ENCODE measurements around the gene PARP6.

PARP6 gene

DNA sequence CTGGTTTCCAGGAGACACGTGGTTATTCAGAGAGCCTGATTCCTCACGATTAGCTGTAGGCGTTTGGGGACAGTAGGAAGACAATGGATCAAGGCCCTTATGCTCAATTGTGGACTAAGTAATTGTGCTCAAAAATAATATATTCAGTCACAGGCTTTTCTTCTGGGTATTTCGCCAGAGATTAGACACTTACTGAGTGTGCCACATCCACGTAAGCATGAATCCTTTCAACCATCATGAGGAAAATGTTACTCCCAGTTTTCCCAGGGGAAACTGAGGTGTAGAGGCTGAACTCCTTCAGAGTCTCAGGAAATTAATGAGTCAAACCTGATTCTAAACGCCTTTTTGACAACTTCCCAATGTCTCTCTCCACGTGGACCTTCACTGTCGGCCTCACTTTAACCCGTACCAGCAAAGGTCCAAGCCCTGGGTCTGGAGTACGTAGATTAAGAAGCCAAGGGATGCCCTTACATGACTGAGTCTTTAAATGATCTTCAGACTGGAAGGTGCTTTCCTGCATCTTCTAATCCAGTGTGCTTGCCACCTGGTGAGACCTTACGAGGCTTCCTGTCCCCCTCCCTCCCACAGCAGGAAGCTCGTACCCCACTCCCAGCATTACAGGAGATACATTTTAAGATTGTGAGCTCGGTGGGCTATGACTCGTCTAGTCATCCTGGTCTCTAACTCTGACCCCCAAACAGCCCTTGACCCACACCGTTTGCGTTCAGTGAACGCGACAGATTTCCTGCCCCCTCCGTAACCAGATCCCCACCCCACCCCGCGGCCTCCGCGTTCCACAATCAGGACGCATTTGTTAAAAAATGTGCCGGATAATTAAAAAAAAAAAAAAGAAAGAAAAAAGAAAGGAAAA, 43.0 kb downstream of the PARP6 start:
- Histone ChIP-seq H3K14ac (ENCODE audit: low read length in 2 of 2) (peak overlapping the region in 1 of 2 experiments; percentile 96), H2BK15ac (ENCODE audit: low read depth, poor library complexity, severe bottlenecking) (no peak overlapping the region), H3K4ac (ENCODE audit: low read depth in 1 of 2, low read length in 2 of 2) (peak overlapping the region in 1 of 2 experiments; percentile 97), H3K4me3 (ENCODE audit: insufficient read depth in 1 of 2, low read depth in 1 of 2, low read length in 2 of 2) (peak overlapping the region; percentile 91 to 98), H4K91ac (ENCODE audit: low read length) (no peak overlapping the region), H2BK12ac (ENCODE audit: low read length in 2 of 2) (peak overlapping the region in 1 of 2 experiments; percentile 57), H3K9ac (ENCODE audit: low read length) (peak overlapping the region; percentile 99), H3K4me2 (ENCODE audit: low read length, poor library complexity, severe bottlenecking) (peak overlapping the region; percentile 80), H2AK5ac (ENCODE audit: low read length, severe bottlenecking) (peak overlapping the region; percentile 5), H3K9me3 (ENCODE audit: control insufficient read depth, low read length) (no peaks in the 10 kb centered on the region), H2BK5ac (ENCODE audit: low read depth, low read length, poor library complexity, severe bottlenecking) (peak overlapping the region; percentile 95), H3K27me3 (ENCODE audit: control insufficient read depth in 1 of 2, insufficient read depth in 1 of 2, low read length in 2 of 2) (no peaks in the 10 kb centered on the region), H3K79me1 (replicated peaks; ENCODE audit: low read length, poor library complexity, severe bottlenecking) (peaks cover 7% of the 10 kb centered on the region), H2BK120ac (ENCODE audit: low read depth, low read length) (peak overlapping the region; percentile 98), H3K36me3 (ENCODE audit: control insufficient read depth in 1 of 2, insufficient read depth in 2 of 2, low read depth in 1 of 2, low read length in 2 of 2) (peaks cover 4 to 13% of the 10 kb centered on the region in 2 experiments), H4K8ac (ENCODE audit: low read length) (no peak overlapping the region), H3K23ac (ENCODE audit: low read length in 2 of 2) (peak overlapping the region in 1 of 2 experiments; percentile 99), H3K27ac (ENCODE audit: low read length, poor library complexity, severe bottlenecking) (peak overlapping the region; percentile 98), H3K18ac (ENCODE audit: low read depth in 1 of 2, low read length in 2 of 2) (peak overlapping the region; percentile 93 to 94), H2AFZ (ENCODE audit: low read depth, low read length) (no peak overlapping the region), H3K4me1 (ENCODE audit: control insufficient read depth, insufficient read depth, low read depth, low read length) (peaks cover 15% of the 10 kb centered on the region)
- peak; percentile 70 for DNase-seq
- 6% methylated on average over 18 of the region's 25 CpGs for WGBS

DNA sequence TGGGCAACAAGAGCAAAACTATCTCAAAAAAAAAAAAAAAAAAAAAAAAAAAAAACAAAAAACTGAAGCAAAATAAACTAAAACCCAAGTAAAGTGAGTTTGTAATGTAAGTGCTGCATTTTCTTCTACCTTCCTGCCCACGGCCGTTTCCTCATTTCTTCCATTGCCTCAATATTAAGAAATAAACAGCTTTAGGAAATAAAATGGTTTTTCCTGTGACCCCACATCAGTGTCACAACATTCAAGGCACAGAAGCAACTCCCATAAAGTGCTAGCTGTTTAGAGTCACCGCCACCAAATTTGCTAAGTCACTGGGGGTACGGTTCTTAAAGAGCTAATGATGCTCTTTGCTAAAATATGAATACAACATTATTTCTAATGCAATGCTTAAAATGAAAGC, 44.6 kb downstream of the PARP6 start:
- Histone ChIP-seq H2BK120ac (ENCODE audit: low read depth, low read length) (no peak overlapping the region), H3K36me3 (ENCODE audit: control insufficient read depth in 1 of 2, insufficient read depth in 2 of 2, low read depth in 1 of 2, low read length in 2 of 2) (peaks cover 13 to 27% of the 10 kb centered on the region in 2 experiments), H3K9me3 (ENCODE audit: control insufficient read depth, low read length) (no peaks in the 10 kb centered on the region), H3K27ac (ENCODE audit: low read length, poor library complexity, severe bottlenecking) (peak overlapping the region; percentile 98), H4K91ac (ENCODE audit: low read length) (no peak overlapping the region), H3K27me3 (ENCODE audit: control insufficient read depth in 1 of 2, insufficient read depth in 1 of 2, low read length in 2 of 2) (no peaks in the 10 kb centered on the region), H3K4me2 (ENCODE audit: low read length, poor library complexity, severe bottlenecking) (peak overlapping the region; percentile 80), H2AK5ac (ENCODE audit: low read length, severe bottlenecking) (no peak overlapping the region), H3K79me1 (replicated peaks; ENCODE audit: low read length, poor library complexity, severe bottlenecking) (no peaks in the 10 kb centered on the region), H2AFZ (ENCODE audit: low read depth, low read length) (no peak overlapping the region), H2BK15ac (ENCODE audit: low read depth, poor library complexity, severe bottlenecking) (no peak overlapping the region), H3K14ac (ENCODE audit: low read length in 2 of 2) (no peak overlapping the region), H2BK5ac (ENCODE audit: low read depth, low read length, poor library complexity, severe bottlenecking) (peak overlapping the region; percentile 8), H2BK12ac (ENCODE audit: low read length in 2 of 2) (peak overlapping the region in 1 of 2 experiments; percentile 22), H3K23ac (ENCODE audit: low read length in 2 of 2) (no peak overlapping the region), H3K4ac (ENCODE audit: low read depth in 1 of 2, low read length in 2 of 2) (no peak overlapping the region), H4K8ac (ENCODE audit: low read length) (no peak overlapping the region), H3K4me3 (ENCODE audit: insufficient read depth in 1 of 2, low read depth in 1 of 2, low read length in 2 of 2) (peak overlapping the region in 1 of 2 experiments; percentile 98), H3K9ac (ENCODE audit: low read length) (peak overlapping the region; percentile 99), H3K4me1 (ENCODE audit: control insufficient read depth, insufficient read depth, low read depth, low read length) (peaks cover 21% of the 10 kb centered on the region), H3K18ac (ENCODE audit: low read depth in 1 of 2, low read length in 2 of 2) (no peak overlapping the region)
- 58% methylated on average over 3 of the region's 4 CpGs for WGBS
- DNase-seq: peak; percentile 51

DNA sequence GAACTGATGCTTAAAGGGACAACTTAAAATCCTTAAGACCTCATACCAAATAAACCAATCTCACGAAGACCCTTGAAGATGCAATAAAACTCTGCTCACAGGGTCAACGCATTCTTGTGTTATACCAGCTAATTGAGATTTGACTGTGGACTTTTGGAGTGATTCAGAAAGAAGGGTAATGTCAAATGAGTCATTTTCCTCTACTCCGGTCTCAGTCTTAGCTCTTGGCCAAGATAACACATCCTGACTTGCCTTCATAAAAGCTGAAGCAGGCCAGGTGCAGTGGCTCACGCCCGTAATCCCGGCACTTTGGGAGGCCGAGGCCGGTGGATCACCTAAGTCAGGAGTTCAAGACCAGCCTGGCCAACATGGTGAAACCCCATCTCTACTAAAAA, 45.2 kb downstream of the PARP6 start:
- Histone ChIP-seq H3K14ac (ENCODE audit: low read length in 2 of 2) (no peak overlapping the region), H3K4me1 (ENCODE audit: control insufficient read depth, insufficient read depth, low read depth, low read length) (peaks cover 22% of the 10 kb centered on the region), H2BK15ac (ENCODE audit: low read depth, poor library complexity, severe bottlenecking) (no peak overlapping the region), H3K18ac (ENCODE audit: low read depth in 1 of 2, low read length in 2 of 2) (no peak overlapping the region), H4K91ac (ENCODE audit: low read length) (no peak overlapping the region), H2AFZ (ENCODE audit: low read depth, low read length) (no peak overlapping the region), H3K36me3 (ENCODE audit: control insufficient read depth in 1 of 2, insufficient read depth in 2 of 2, low read depth in 1 of 2, low read length in 2 of 2) (peaks cover 18 to 32% of the 10 kb centered on the region in 2 experiments), H2BK12ac (ENCODE audit: low read length in 2 of 2) (no peak overlapping the region), H3K4ac (ENCODE audit: low read depth in 1 of 2, low read length in 2 of 2) (no peak overlapping the region), H3K4me2 (ENCODE audit: low read length, poor library complexity, severe bottlenecking) (peak overlapping the region; percentile 44), H4K8ac (ENCODE audit: low read length) (no peak overlapping the region), H3K27me3 (ENCODE audit: control insufficient read depth in 1 of 2, insufficient read depth in 1 of 2, low read length in 2 of 2) (no peaks in the 10 kb centered on the region), H3K9me3 (ENCODE audit: control insufficient read depth, low read length) (no peaks in the 10 kb centered on the region), H3K4me3 (ENCODE audit: insufficient read depth in 1 of 2, low read depth in 1 of 2, low read length in 2 of 2) (peak overlapping the region in 1 of 2 experiments; percentile 98), H3K23ac (ENCODE audit: low read length in 2 of 2) (no peak overlapping the region), H2BK5ac (ENCODE audit: low read depth, low read length, poor library complexity, severe bottlenecking) (peak overlapping the region; percentile 10), H2BK120ac (ENCODE audit: low read depth, low read length) (no peak overlapping the region), H3K79me1 (replicated peaks; ENCODE audit: low read length, poor library complexity, severe bottlenecking) (no peaks in the 10 kb centered on the region), H2AK5ac (ENCODE audit: low read length, severe bottlenecking) (no peak overlapping the region), H3K27ac (ENCODE audit: low read length, poor library complexity, severe bottlenecking) (peak overlapping the region; percentile 98), H3K9ac (ENCODE audit: low read length) (peak overlapping the region; percentile 99)
- peak; percentile 87 for DNase-seq
- WGBS: 9% methylated on average over 8 of the region's 8 CpGs

DNA sequence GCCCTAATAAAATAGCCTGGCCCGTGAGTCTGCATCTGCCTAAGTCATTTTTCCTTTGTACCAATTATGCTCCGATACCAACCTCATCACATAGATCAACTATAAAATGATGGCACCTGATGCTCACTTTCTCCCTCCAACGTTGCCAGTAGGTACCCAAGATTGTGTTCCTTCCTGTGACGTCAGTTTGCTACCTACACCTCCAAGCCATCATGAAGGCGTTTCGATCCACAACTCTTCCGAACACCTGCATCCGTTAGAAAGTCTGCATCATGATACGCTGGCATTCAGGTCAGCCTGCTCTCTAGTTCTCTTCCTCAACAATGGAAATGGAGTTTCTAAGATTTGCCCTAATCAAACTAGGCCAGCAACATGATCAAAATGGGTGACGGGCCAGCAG, 49.1 kb downstream of the PARP6 start:
- Histone ChIP-seq H3K14ac (ENCODE audit: low read length in 2 of 2) (no peak overlapping the region), H2BK12ac (ENCODE audit: low read length in 2 of 2) (no peak overlapping the region), H3K4me3 (ENCODE audit: insufficient read depth in 1 of 2, low read depth in 1 of 2, low read length in 2 of 2) (no peak overlapping the region), H4K91ac (ENCODE audit: low read length) (no peak overlapping the region), H3K18ac (ENCODE audit: low read depth in 1 of 2, low read length in 2 of 2) (no peak overlapping the region), H3K4ac (ENCODE audit: low read depth in 1 of 2, low read length in 2 of 2) (no peak overlapping the region), H3K27me3 (ENCODE audit: control insufficient read depth in 1 of 2, insufficient read depth in 1 of 2, low read length in 2 of 2) (no peaks in the 10 kb centered on the region), H2AFZ (ENCODE audit: low read depth, low read length) (no peak overlapping the region), H3K79me1 (replicated peaks; ENCODE audit: low read length, poor library complexity, severe bottlenecking) (no peaks in the 10 kb centered on the region), H2BK15ac (ENCODE audit: low read depth, poor library complexity, severe bottlenecking) (no peak overlapping the region), H4K8ac (ENCODE audit: low read length) (no peak overlapping the region), H3K4me2 (ENCODE audit: low read length, poor library complexity, severe bottlenecking) (no peak overlapping the region), H3K4me1 (ENCODE audit: control insufficient read depth, insufficient read depth, low read depth, low read length) (peaks cover 32% of the 10 kb centered on the region), H3K9ac (ENCODE audit: low read length) (peak overlapping the region; percentile 12), H3K9me3 (ENCODE audit: control insufficient read depth, low read length) (no peaks in the 10 kb centered on the region), H3K36me3 (ENCODE audit: control insufficient read depth in 1 of 2, insufficient read depth in 2 of 2, low read depth in 1 of 2, low read length in 2 of 2) (peaks cover 27 to 70% of the 10 kb centered on the region in 2 experiments), H2AK5ac (ENCODE audit: low read length, severe bottlenecking) (no peak overlapping the region), H3K27ac (ENCODE audit: low read length, poor library complexity, severe bottlenecking) (no peak overlapping the region), H2BK5ac (ENCODE audit: low read depth, low read length, poor library complexity, severe bottlenecking) (no peak overlapping the region), H3K23ac (ENCODE audit: low read length in 2 of 2) (peak overlapping the region in 1 of 2 experiments; percentile 61), H2BK120ac (ENCODE audit: low read depth, low read length) (no peak overlapping the region)
- WGBS: 94% methylated on average over 9 of the region's 10 CpGs
- no peak for DNase-seq

Data from mesenchymal stem cell (in vitro differentiated cells and primary cell).